ENCODE data around the gene SHOC1. TPM values are rescaled to one million over a fixed set of nuclear protein-coding genes. Genes with fewer than 3 reads are reported as not detected.
"Not testable (repeated sequence)": the region's sequence is repeated elsewhere in the genome, so short reads cannot be mapped to it uniquely, and the experiment has no call there.

The SHOC1 gene
- total RNA-seq, 2 experiments from 2014 or later: not detected

GRCh38 chr9:111819360-111819759 lies 24.6 kb upstream of the SHOC1 start:
- no peak overlapping the region for H3K27ac Mint-ChIP-seq
- ATAC-seq (ENCODE audit: low read depth) (no peak), DNase-seq (no peak)
- H3K27me3 Mint-ChIP-seq: peaks cover 6% of the 10 kb centered on the region
- no peaks in the 10 kb centered on the region for H3K36me3 Mint-ChIP-seq
- H3K4me3 Mint-ChIP-seq: no peak overlapping the region
- POLR2A ChIA-PET: no interaction called here
- peaks cover 1% of the 10 kb centered on the region for H3K9me3 Mint-ChIP-seq
- H3K4me1 Mint-ChIP-seq: no peaks in the 10 kb centered on the region

- no peak for DNase-seq
- no peaks in the 10 kb centered on the region for H3K4me1 Mint-ChIP-seq
- POLR2A ChIA-PET: no interaction called here
- ATAC-seq (ENCODE audit: low read depth): no peak
- no peaks in the 10 kb centered on the region for H3K27me3 Mint-ChIP-seq
- no peaks in the 10 kb centered on the region for H3K36me3 Mint-ChIP-seq
- H3K27ac Mint-ChIP-seq: no peak overlapping the region
- peaks cover 1% of the 10 kb centered on the region for H3K9me3 Mint-ChIP-seq
- no peak overlapping the region for H3K4me3 Mint-ChIP-seq
Observed at GRCh38 chr9:111815285-111816070, 20.7 kb upstream of the SHOC1 start.

GRCh38 chr9:111812337-111812736 lies 17.6 kb upstream of the SHOC1 start:
- ATAC-seq (ENCODE audit: low read depth): no peak
- Mint-ChIP-seq H3K27me3 (no peaks in the 10 kb centered on the region), H3K36me3 (peaks cover 3% of the 10 kb centered on the region), H3K4me3 (no peak overlapping the region), H3K9me3 (no peaks in the 10 kb centered on the region), H3K4me1 (no peaks in the 10 kb centered on the region), H3K27ac (no peak overlapping the region)
- DNase-seq: no peak
- POLR2A ChIA-PET: no interaction called here

- Mint-ChIP-seq H3K4me1 (peaks cover 1% of the 10 kb centered on the region), H3K36me3 (peaks cover 4% of the 10 kb centered on the region), H3K27ac (no peak overlapping the region), H3K9me3 (no peaks in the 10 kb centered on the region), H3K4me3 (no peak overlapping the region), H3K27me3 (no peaks in the 10 kb centered on the region)
- no peak for DNase-seq
- no peak for ATAC-seq (ENCODE audit: low read depth)
- POLR2A ChIA-PET: no interaction called here
Observed at GRCh38 chr9:111810908-111811307, 16.2 kb upstream of the SHOC1 start.

GRCh38 chr9:111810415-111810814 lies 15.7 kb upstream of the SHOC1 start:
- DNase-seq; H3K4me1 Mint-ChIP-seq; POLR2A ChIA-PET; H3K27ac Mint-ChIP-seq; H3K9me3 Mint-ChIP-seq; H3K36me3 Mint-ChIP-seq; H3K4me3 Mint-ChIP-seq; H3K27me3 Mint-ChIP-seq; ATAC-seq (ENCODE audit: low read depth): not testable (repeated sequence)

- Mint-ChIP-seq H3K4me3 (no peak overlapping the region), H3K9me3 (no peaks in the 10 kb centered on the region), H3K27me3 (no peaks in the 10 kb centered on the region), H3K36me3 (peaks cover 4% of the 10 kb centered on the region), H3K4me1 (peaks cover 14% of the 10 kb centered on the region), H3K27ac (no peak overlapping the region)
- ATAC-seq (ENCODE audit: low read depth) (no peak), DNase-seq (no peak)
- POLR2A ChIA-PET: no interaction called here
Observed at GRCh38 chr9:111807197-111807596, 12.5 kb upstream of the SHOC1 start.

GRCh38 chr9:111806259-111806658 lies 11.5 kb upstream of the SHOC1 start:
- POLR2A ChIA-PET: no interaction called here
- no peak for DNase-seq
- Mint-ChIP-seq H3K27me3 (no peaks in the 10 kb centered on the region), H3K9me3 (no peaks in the 10 kb centered on the region), H3K4me1 (peaks cover 14% of the 10 kb centered on the region), H3K27ac (no peak overlapping the region), H3K4me3 (no peak overlapping the region), H3K36me3 (peaks cover 4% of the 10 kb centered on the region)
- ATAC-seq (ENCODE audit: low read depth): no peak

- no peak for ATAC-seq (ENCODE audit: low read depth)
- H3K4me3 Mint-ChIP-seq: no peak overlapping the region
- POLR2A ChIA-PET: no interaction called here
Observed at GRCh38 chr9:111805830-111806241, 11.1 kb upstream of the SHOC1 start.

GRCh38 chr9:111805262-111805661 lies 10.5 kb upstream of the SHOC1 start:
- H3K27ac Mint-ChIP-seq: no peak overlapping the region

More at GRCh38 chr9:111805830-111806241, 11.1 kb upstream of the SHOC1 start:
- H3K4me1 Mint-ChIP-seq: peaks cover 14% of the 10 kb centered on the region
- H3K27me3 Mint-ChIP-seq: no peaks in the 10 kb centered on the region
- peaks cover 4% of the 10 kb centered on the region for H3K36me3 Mint-ChIP-seq
- DNase-seq: no peak
- H3K27ac Mint-ChIP-seq: no peak overlapping the region
- no peaks in the 10 kb centered on the region for H3K9me3 Mint-ChIP-seq

GRCh38 chr9:111804636-111805035 lies 9.9 kb upstream of the SHOC1 start:
- POLR2A ChIA-PET: no interaction called here

More at GRCh38 chr9:111805262-111805661, 10.5 kb upstream of the SHOC1 start:
- POLR2A ChIA-PET: no interaction called here
- no peaks in the 10 kb centered on the region for H3K27me3 Mint-ChIP-seq
- H3K9me3 Mint-ChIP-seq: no peaks in the 10 kb centered on the region
- peaks cover 4% of the 10 kb centered on the region for H3K36me3 Mint-ChIP-seq
- H3K4me1 Mint-ChIP-seq: peaks cover 14% of the 10 kb centered on the region
- no peak overlapping the region for H3K4me3 Mint-ChIP-seq
- no peak for ATAC-seq (ENCODE audit: low read depth)
- DNase-seq: no peak

GRCh38 chr9:111803924-111804323 lies 9.2 kb upstream of the SHOC1 start:
- peak; percentile 65 for ATAC-seq (ENCODE audit: low read depth)
- H3K9me3 Mint-ChIP-seq: no peaks in the 10 kb centered on the region
- H3K27me3 Mint-ChIP-seq: no peaks in the 10 kb centered on the region
- H3K27ac Mint-ChIP-seq: no peak overlapping the region
- peaks cover 14% of the 10 kb centered on the region for H3K4me1 Mint-ChIP-seq
- no peak overlapping the region for H3K4me3 Mint-ChIP-seq
- no peak for DNase-seq
- peaks cover 4% of the 10 kb centered on the region for H3K36me3 Mint-ChIP-seq
- POLR2A ChIA-PET: no interaction called here

More at GRCh38 chr9:111804636-111805035, 9.9 kb upstream of the SHOC1 start:
- H3K9me3 Mint-ChIP-seq: no peaks in the 10 kb centered on the region
- no peak overlapping the region for H3K4me3 Mint-ChIP-seq
- no peak for ATAC-seq (ENCODE audit: low read depth)
- no peak for DNase-seq
- H3K27me3 Mint-ChIP-seq: no peaks in the 10 kb centered on the region
- no peak overlapping the region for H3K27ac Mint-ChIP-seq
- H3K36me3 Mint-ChIP-seq: peaks cover 4% of the 10 kb centered on the region
- H3K4me1 Mint-ChIP-seq: peaks cover 14% of the 10 kb centered on the region

GRCh38 chr9:111799915-111800526 lies 5.3 kb upstream of the SHOC1 start:
- Mint-ChIP-seq H3K36me3 (no peaks in the 10 kb centered on the region), H3K27ac (no peak overlapping the region), H3K9me3 (no peaks in the 10 kb centered on the region), H3K4me1 (peaks cover 9% of the 10 kb centered on the region), H3K27me3 (no peaks in the 10 kb centered on the region), H3K4me3 (no peak overlapping the region)
- no peak for DNase-seq
- no peak for ATAC-seq (ENCODE audit: low read depth)
- POLR2A ChIA-PET: no interaction called here

GRCh38 chr9:111799506-111799905 lies 4.8 kb upstream of the SHOC1 start:
- ATAC-seq (ENCODE audit: low read depth) (no peak), DNase-seq (no peak)
- Mint-ChIP-seq H3K27ac (no peak overlapping the region), H3K36me3 (no peaks in the 10 kb centered on the region), H3K27me3 (no peaks in the 10 kb centered on the region), H3K9me3 (peaks cover 2% of the 10 kb centered on the region), H3K4me1 (peaks cover 7% of the 10 kb centered on the region), H3K4me3 (no peak overlapping the region)
- POLR2A ChIA-PET: no interaction called here

- POLR2A ChIA-PET: no interaction called here
- Mint-ChIP-seq H3K36me3 (no peaks in the 10 kb centered on the region), H3K4me3 (no peak overlapping the region), H3K9me3 (peaks cover 2% of the 10 kb centered on the region), H3K4me1 (peaks cover under 1% of the 10 kb centered on the region), H3K27ac (no peak overlapping the region), H3K27me3 (no peaks in the 10 kb centered on the region)
- DNase-seq (no peak), ATAC-seq (ENCODE audit: low read depth) (no peak)
Observed at GRCh38 chr9:111798786-111799185, 4.0 kb upstream of the SHOC1 start.
